HepG2 (cell line): ENCODE data around the gene CDS1. TPM values are rescaled to one million over a fixed set of nuclear protein-coding genes. Genes with fewer than 3 reads are reported as not detected.

Source experiments
- ATAC-seq: fragments of 200-7000 bp; cut with Tn5 transposase; 3 replicates; pipeline ENCODE4 v1.9.1; 2020; ENCODE audit warnings: mild to moderate bottlenecking, moderate library complexity
- BruUV-seq: library from RNA; stranded (reverse); fragments of 400-500 nt; replicated peaks from 2 replicates; lab custom pipeline; 2021; lab: Mats Ljungman, UMichigan
- CTCF ChIA-PET: fragments of 300-600 bp; formaldehyde crosslinking; extraction: SDS; loops from one replicate; lab custom pipeline; 2021; ENCODE audit warnings: low total read pairs, inconsistent platforms, low intra/inter-chr PET ratio; lab: Yijun Ruan, JAX
- POLR2A ChIA-PET: fragments of 350-600 bp; sonication (Branson Sonifier 250); formaldehyde crosslinking; loops from one replicate; lab custom pipeline; 2020; ENCODE audit warnings: antibody characterized with exemption, inconsistent platforms; lab: Yijun Ruan, JAX
- DNase-seq: peaks from one replicate; pipeline ENCODE4 v3.0.0-alpha.2; 2015; ENCODE audit warnings: low spot score
- FAIRE-seq: peaks from 3 replicates; lab custom pipeline; 2011; peaks lifted over from hg19 to GRCh38; lab: Jason Lieb, UNC
- H2AFZ ChIP-seq: one replicate; pipeline ENCODE4 v1.6.1; 2011; ENCODE audit warnings: low read length, inconsistent platforms
- H3K27ac ChIP-seq: fragments of 300-600 bp; 3 replicates; pipeline ENCODE4 v1.8.0; 2011; ENCODE audit warnings: mixed run types, mild to moderate bottlenecking, mixed read lengths, low read length, inconsistent platforms; ENCODE audit not compliant: insufficient read depth; ENCODE audit errors: extremely low read length
- H3K27me3 ChIP-seq, 2 experiments: fragments of 200-600 bp in 1 of 2; 2 replicates in 1 of 2; 3 replicates in 1 of 2; pipeline versions ENCODE4 v1.6.0 to v1.8.0; 2011; ENCODE audit warnings: low read length in 2 of 2, mild to moderate bottlenecking in 2 of 2, moderate library complexity in 2 of 2, inconsistent platforms in 1 of 2; ENCODE audit not compliant: insufficient read depth in 2 of 2, control insufficient read depth in 1 of 2
- H3K36me3 ChIP-seq, 2 experiments: fragments of 200-600 bp in 1 of 2; replicated peaks in 1 of 2; 2 replicates in 1 of 2; 3 replicates in 1 of 2; pipeline versions ENCODE4 v1.5.1 to v1.8.0; 2011; ENCODE audit warnings: low read length in 2 of 2, inconsistent platforms in 1 of 2; ENCODE audit not compliant: insufficient read depth in 2 of 2, control insufficient read depth in 1 of 2
- H3K4me1 ChIP-seq: 2 replicates; pipeline ENCODE4 v1.5.1; 2012; ENCODE audit warnings: low read length, inconsistent platforms; ENCODE audit not compliant: insufficient read depth
- H3K4me2 ChIP-seq: 2 replicates; pipeline ENCODE4 v1.6.0; 2011; ENCODE audit warnings: low read depth, low read length, inconsistent platforms
- H3K4me3 ChIP-seq, 3 experiments: fragments of 200-600 bp in 1 of 3; sonication (generic), shearing (Covaris generic) in 1 of 3; replicated peaks in 1 of 3; 2 replicates each; pipeline ENCODE4 v1.5.1; 2011 to 2016; ENCODE audit warnings: low read length in 3 of 3, inconsistent platforms in 2 of 3, low read depth in 2 of 3, mild to moderate bottlenecking in 2 of 3, control low read depth in 1 of 3, mixed read lengths in 1 of 3; ENCODE audit not compliant: insufficient read depth in 1 of 3
- H3K79me2 ChIP-seq: one replicate; pipeline ENCODE4 v1.6.1; 2011; ENCODE audit warnings: low read length, inconsistent platforms; ENCODE audit not compliant: insufficient read depth
- H3K9ac ChIP-seq: 2 replicates; pipeline ENCODE4 v1.6.0; 2011; ENCODE audit warnings: mild to moderate bottlenecking, low read depth, low read length, inconsistent platforms; ENCODE audit not compliant: insufficient read depth
- H3K9me3 ChIP-seq: 2 replicates; pipeline ENCODE4 v1.5.1; 2012; ENCODE audit warnings: mild to moderate bottlenecking, low read length
- H4K20me1 ChIP-seq: 2 replicates; pipeline ENCODE4 v1.6.0; 2011; ENCODE audit warnings: inconsistent platforms, mild to moderate bottlenecking, low read length, moderate library complexity; ENCODE audit not compliant: insufficient read depth
- MXD4 ChIP-seq: IDR thresholded peaks from 2 replicates; pipeline ENCODE4 v1.6.1; 2016; ENCODE audit warnings: mild to moderate bottlenecking, missing biosample characterization, missing genetic modification reagents
- RORA ChIP-seq: sonication (generic); formaldehyde crosslinking; IDR thresholded peaks from 2 replicates; pipeline ENCODE4 v1.5.0; 2020; ENCODE audit warnings: mild to moderate bottlenecking, missing genetic modification reagents, moderate library complexity
- SOX6 ChIP-seq, 2 experiments: fragments of 450-650 bp in 1 of 2; sonication (generic) in 1 of 2; formaldehyde crosslinking in 1 of 2; IDR thresholded peaks; 2 replicates each; pipeline versions ENCODE4 v1.4.0 to v1.6.1; 2017 to 2020; ENCODE audit warnings: antibody characterized with exemption in 1 of 2, mild to moderate bottlenecking in 1 of 2, missing genetic modification reagents in 1 of 2
- TAF1 ChIP-seq: sonication (generic); formaldehyde crosslinking; IDR thresholded peaks from 2 replicates; pipeline ENCODE4 v1.4.0; 2020; ENCODE audit warnings: missing genetic modification reagents
- ZBTB2 ChIP-seq: sonication (generic); formaldehyde crosslinking; IDR thresholded peaks from 2 replicates; pipeline ENCODE4 v1.8.0; 2022; ENCODE audit warnings: low read depth, missing genetic modification reagents
- ZNF260 ChIP-seq: sonication (generic); formaldehyde crosslinking; IDR thresholded peaks from 2 replicates; pipeline ENCODE4 v1.4.0; 2020; ENCODE audit warnings: missing genetic modification reagents, low read depth, mild to moderate bottlenecking, borderline replicate concordance
- ZNF337 ChIP-seq: sonication (generic); formaldehyde crosslinking; IDR thresholded peaks from 2 replicates; pipeline ENCODE4 v1.5.1; 2020; ENCODE audit warnings: missing genetic modification reagents, low read depth, mild to moderate bottlenecking, borderline replicate concordance
- ZNF407 ChIP-seq: sonication (generic); formaldehyde crosslinking; IDR thresholded peaks from one replicate; pipeline ENCODE4 v1.5.1; 2020; ENCODE audit warnings: mild to moderate bottlenecking, missing genetic modification reagents; ENCODE audit errors: not compliant biosample characterization
- ZNF558 ChIP-seq: sonication (generic); formaldehyde crosslinking; IDR thresholded peaks from 2 replicates; pipeline ENCODE4 v1.9.0; 2022; ENCODE audit warnings: mild to moderate bottlenecking, missing genetic modification reagents, borderline replicate concordance
- ZNF740 ChIP-seq: sonication (generic); formaldehyde crosslinking; IDR thresholded peaks from 2 replicates; pipeline ENCODE4 v1.4.0; 2020; ENCODE audit warnings: missing genetic modification reagents
- ZSCAN30 ChIP-seq: sonication (generic); formaldehyde crosslinking; IDR thresholded peaks from 2 replicates; pipeline ENCODE4 v1.5.0; 2020; ENCODE audit warnings: mild to moderate bottlenecking, missing genetic modification reagents
- WGBS: methylation state at CpG from one replicate; pipeline ENCODE4 v1.1.6; 2017; ENCODE audit warnings: low lambda C conversion rate; 5-methylcytosine and 5-hydroxymethylcytosine counted together
- in situ Hi-C: cut with HindIII; loops from 2 replicates; pipeline ENCODE4 v1.10.0; 2017; ENCODE audit warnings: low pct_unique_long_range_greater_than_20kb; ENCODE audit not compliant: extremely low pct_ligation_motif_present
- intact Hi-C: fragments of 100-400 bp; cut with micrococcal nuclease; formaldehyde crosslinking; loops from one replicate; pipeline ENCODE4 v1.10.0; 2022; ENCODE audit not compliant: unreplicated experiment
- polyA plus RNA-seq, 8 experiments: library from polyadenylated mRNA; depleted of rRNA in 3 of 8; stranded (reverse) in 7 of 8; unstranded in 1 of 8; fragments of >200 nt; fragmentation: Illumina TruSeq in 4 of 8; extraction: Trizol in 4 of 8; gene quantifications; 2 replicates each; pipeline versions ENCODE4 v1.2.1 to v1.2.3, GENCODE V29; 2011 to 2016; ENCODE audit warnings: low read depth in 4 of 8, missing spikeins in 1 of 8, mixed read lengths in 1 of 8; ENCODE audit not compliant: insufficient read depth in 1 of 8
- total RNA-seq, 5 experiments: library from RNA; depleted of rRNA; stranded (reverse); fragments of >200 nt; fragmentation: Illumina TruSeq; extraction: Trizol; gene quantifications; 2 replicates each; pipeline ENCODE4 v1.2.3, GENCODE V29; 2016; ENCODE audit warnings: low read depth in 1 of 5

Gene CDS1
- total and polyA plus RNA-seq, 2 of the 13 experiments (the other 11 are each of a cell fraction or from before 2014, with no cell fraction given) = 2.1 to 3.2 TPM

GRCh38 chr4:84626673-84627072, 43.7 kb downstream of the CDS1 start:
- no TSS peak for BruUV-seq
- in situ Hi-C loops = no loop called here
- FAIRE-seq = no peak
- no peaks in the 10 kb centered on the region for H3K27me3 ChIP-seq
- H3K79me2 ChIP-seq = no peaks in the 10 kb centered on the region
- 92% methylated on average over 5 of the region's 5 CpGs for WGBS
- H3K4me2 ChIP-seq = no peak overlapping the region
- ATAC-seq = no peak
- ChIA-PET POLR2A (no interaction called here), CTCF (no interaction called here)
- no peaks in the 10 kb centered on the region for H3K4me1 ChIP-seq
- intact Hi-C loops = no loop called here
- no peak for DNase-seq
- H3K9ac ChIP-seq = no peak overlapping the region
- H3K9me3 ChIP-seq = no peaks in the 10 kb centered on the region
- H3K36me3 ChIP-seq = no peaks in the 10 kb centered on the region
- no peak overlapping the region for H3K27ac ChIP-seq
- H2AFZ ChIP-seq = no peak overlapping the region
- TF ChIP-seq ZNF337 (CRISPR knock-in tag) (no peak), ZNF407 (CRISPR knock-in tag) (no peak), ZNF740 (CRISPR knock-in tag) (no peak), ZNF260 (CRISPR knock-in tag) (no peak), ZBTB2 (CRISPR knock-in tag) (no peak), RORA (CRISPR knock-in tag) (no peak), ZNF558 (CRISPR knock-in tag) (no peak), ZSCAN30 (CRISPR knock-in tag) (no peak), TAF1 (CRISPR knock-in tag) (no peak), SOX6 (IDR thresholded peaks at IDR 0.05) (no peak), SOX6 (CRISPR knock-in tag; IDR thresholded peaks at IDR 0.05) (no peak), MXD4 (no peak)
- no peak overlapping the region for H3K4me3 ChIP-seq
- no peaks in the 10 kb centered on the region for H4K20me1 ChIP-seq
